Lung (tissue), 12 donors: ENCODE measurements around the gene IFIT3. TPM values are rescaled to one million over a fixed set of nuclear protein-coding genes. Genes with fewer than 3 reads are reported as not detected.

Source experiments
- ATAC-seq: fragments of 200-7000 bp; cut with Tn5 transposase; one replicate; pipeline ENCODE4 v1.9.1; 2020; ENCODE audit warnings: moderate number of reproducible peaks; ENCODE audit not compliant: insufficient read depth, low FRiP score
- DNase-seq, 3 donors: peaks; one replicate each; pipeline ENCODE4 v3.0.0-alpha.2; 2013 to 2017
- H3K27ac ChIP-seq, 2 donors: one replicate each; pipeline ENCODE4 v1.5.1; 2013; ENCODE audit warnings: mild to moderate bottlenecking in 2 of 2, moderate library complexity in 2 of 2, control low read depth in 1 of 2, inconsistent platforms in 1 of 2, low read depth in 1 of 2, low read length in 1 of 2
- H3K27me3 ChIP-seq, 3 donors: one replicate each; pipeline ENCODE4 v1.5.1; 2013; ENCODE audit warnings: low read length in 2 of 3; ENCODE audit not compliant: control insufficient read depth in 3 of 3, insufficient read depth in 3 of 3
- H3K36me3 ChIP-seq, 4 donors: one replicate each; pipeline ENCODE4 v1.5.1; 2013; ENCODE audit warnings: low read length in 4 of 4, mild to moderate bottlenecking in 1 of 4, moderate library complexity in 1 of 4; ENCODE audit not compliant: control insufficient read depth in 4 of 4, insufficient read depth in 4 of 4
- H3K4me1 ChIP-seq, 5 donors: one replicate each; pipeline ENCODE4 v1.5.1; 2013; ENCODE audit warnings: low read length in 5 of 5, mild to moderate bottlenecking in 2 of 5, moderate library complexity in 1 of 5; ENCODE audit not compliant: control insufficient read depth in 5 of 5, insufficient read depth in 5 of 5
- H3K4me3 ChIP-seq: one replicate; pipeline ENCODE4 v1.5.1; 2013; ENCODE audit warnings: mild to moderate bottlenecking, control low read depth, moderate library complexity
- H3K9ac ChIP-seq, 2 donors: one replicate each; pipeline ENCODE4 v1.5.1; 2013; ENCODE audit warnings: low read length in 2 of 2, control low read depth in 1 of 2; ENCODE audit not compliant: insufficient read depth in 1 of 2
- H3K9me3 ChIP-seq, 4 donors: one replicate each; pipeline ENCODE4 v1.5.1; 2013; ENCODE audit warnings: low read length in 3 of 4, mild to moderate bottlenecking in 1 of 4, moderate library complexity in 1 of 4; ENCODE audit not compliant: control insufficient read depth in 4 of 4, insufficient read depth in 3 of 4
- WGBS, 2 donors: extraction: QIAGEN DNeasy Blood & Tissue Kit; methylation state at CpG; one replicate each; pipeline ENCODE4 v1.1.7; 2013; 5-methylcytosine and 5-hydroxymethylcytosine counted together
- polyA plus RNA-seq, 2 donors: library from polyadenylated mRNA; stranded (reverse); fragments of 200-250 nt; gene quantifications; one replicate each; pipeline ENCODE4 v1.2.1, GENCODE V29; 2013
- total RNA-seq, 2 donors: library from RNA; depleted of rRNA in 1 of 2; stranded (reverse); fragments of >200 nt in 1 of 2; gene quantifications; one replicate each; pipeline ENCODE4 v1.2.1, GENCODE V29; 2014 to 2021
- TF ChIP-seq, protein P1 (sequence below): IDR thresholded peaks from 2 replicates; pipeline ENCODE4 v1.5.1; 2012; ENCODE audit warnings: mild to moderate bottlenecking; ENCODE audit errors: control extremely low read depth, extremely low read depth
- donor health status: control.
- donor health status: control.
- donor health status: Bipolar disorder and iron deficiency.
- donor health status: healthy.
- donor health status: DM: yes; HTN: yes; CAD: no.

IFIT3 gene
- total and polyA plus RNA-seq, 4 donors: 12.6 to 47.7 (median 22.3) TPM

DNA sequence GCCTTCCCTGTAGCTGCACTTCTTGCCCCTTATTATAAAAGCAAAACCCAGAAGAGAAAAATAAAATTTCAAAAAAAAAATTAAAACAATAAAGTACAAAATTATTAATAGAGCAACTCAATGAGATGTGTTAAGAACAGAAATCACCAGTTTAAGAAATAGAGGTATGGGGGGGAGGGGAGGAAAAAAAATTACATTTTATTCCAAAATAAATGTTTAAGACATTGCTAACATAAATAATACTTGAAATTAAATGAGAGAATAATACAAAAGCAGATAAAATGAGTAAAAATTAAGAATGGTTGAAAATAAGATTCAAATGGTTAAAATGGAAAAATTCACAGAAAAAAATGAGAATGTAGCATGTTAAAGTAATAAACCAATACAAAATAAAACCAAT is 22.9 kb upstream of the IFIT3 start:
- peaks cover 4 to 14% (median 6%) of the 10 kb centered on the region in 4 donors for H3K36me3 ChIP-seq
- TF ChIP-seq, protein P1, sequence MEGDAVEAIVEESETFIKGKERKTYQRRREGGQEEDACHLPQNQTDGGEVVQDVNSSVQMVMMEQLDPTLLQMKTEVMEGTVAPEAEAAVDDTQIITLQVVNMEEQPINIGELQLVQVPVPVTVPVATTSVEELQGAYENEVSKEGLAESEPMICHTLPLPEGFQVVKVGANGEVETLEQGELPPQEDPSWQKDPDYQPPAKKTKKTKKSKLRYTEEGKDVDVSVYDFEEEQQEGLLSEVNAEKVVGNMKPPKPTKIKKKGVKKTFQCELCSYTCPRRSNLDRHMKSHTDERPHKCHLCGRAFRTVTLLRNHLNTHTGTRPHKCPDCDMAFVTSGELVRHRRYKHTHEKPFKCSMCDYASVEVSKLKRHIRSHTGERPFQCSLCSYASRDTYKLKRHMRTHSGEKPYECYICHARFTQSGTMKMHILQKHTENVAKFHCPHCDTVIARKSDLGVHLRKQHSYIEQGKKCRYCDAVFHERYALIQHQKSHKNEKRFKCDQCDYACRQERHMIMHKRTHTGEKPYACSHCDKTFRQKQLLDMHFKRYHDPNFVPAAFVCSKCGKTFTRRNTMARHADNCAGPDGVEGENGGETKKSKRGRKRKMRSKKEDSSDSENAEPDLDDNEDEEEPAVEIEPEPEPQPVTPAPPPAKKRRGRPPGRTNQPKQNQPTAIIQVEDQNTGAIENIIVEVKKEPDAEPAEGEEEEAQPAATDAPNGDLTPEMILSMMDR: no peak
- no peak overlapping the region for H3K4me3 ChIP-seq
- H3K27me3 ChIP-seq: no peaks in the 10 kb centered on the region
- ATAC-seq: no peak
- H3K27ac ChIP-seq: no peak overlapping the region
- H3K4me1 ChIP-seq: peaks cover 2 to 29% (median 16%) of the 10 kb centered on the region in 5 donors
- H3K9me3 ChIP-seq: no peaks in the 10 kb centered on the region
- H3K9ac ChIP-seq: no peak overlapping the region
- DNase-seq: no peak

DNA sequence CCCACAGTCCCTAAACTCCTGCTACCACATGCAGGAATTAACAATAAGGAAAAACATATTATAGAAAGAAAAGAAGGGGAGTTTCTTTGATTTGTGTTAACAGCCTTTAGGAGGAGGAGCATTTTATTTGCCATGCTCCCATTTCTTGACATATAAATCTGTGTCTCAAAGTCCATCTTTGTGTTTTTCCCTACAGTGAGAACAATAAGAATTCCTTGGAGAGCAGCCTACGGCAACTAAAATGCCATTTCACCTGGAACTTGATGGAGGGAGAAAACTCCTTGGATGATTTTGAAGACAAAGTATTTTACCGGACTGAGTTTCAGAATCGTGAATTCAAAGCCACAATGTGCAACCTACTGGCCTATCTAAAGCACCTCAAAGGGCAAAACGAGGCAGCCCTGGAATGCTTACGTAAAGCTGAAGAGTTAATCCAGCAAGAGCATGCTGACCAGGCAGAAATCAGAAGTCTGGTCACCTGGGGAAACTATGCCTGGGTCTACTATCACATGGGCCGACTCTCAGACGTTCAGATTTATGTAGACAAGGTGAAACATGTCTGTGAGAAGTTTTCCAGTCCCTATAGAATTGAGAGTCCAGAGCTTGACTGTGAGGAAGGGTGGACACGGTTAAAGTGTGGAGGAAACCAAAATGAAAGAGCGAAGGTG is 21.9 kb upstream of the IFIT3 start:
- DNase-seq (no peak), ATAC-seq (no peak)
- 95 to 97% methylated on average over 9 of the region's 9 CpGs for WGBS, 2 donors
- Histone ChIP-seq H3K27me3 (no peaks in the 10 kb centered on the region), H3K4me1 (peaks cover 2 to 28% (median 14%) of the 10 kb centered on the region in 5 donors), H3K9me3 (no peaks in the 10 kb centered on the region), H3K36me3 (peaks cover 4 to 14% (median 6%) of the 10 kb centered on the region in 4 donors), H3K9ac (no peak overlapping the region), H3K27ac (no peak overlapping the region), H3K4me3 (no peak overlapping the region)
- TF ChIP-seq, protein P1: no peak

DNA sequence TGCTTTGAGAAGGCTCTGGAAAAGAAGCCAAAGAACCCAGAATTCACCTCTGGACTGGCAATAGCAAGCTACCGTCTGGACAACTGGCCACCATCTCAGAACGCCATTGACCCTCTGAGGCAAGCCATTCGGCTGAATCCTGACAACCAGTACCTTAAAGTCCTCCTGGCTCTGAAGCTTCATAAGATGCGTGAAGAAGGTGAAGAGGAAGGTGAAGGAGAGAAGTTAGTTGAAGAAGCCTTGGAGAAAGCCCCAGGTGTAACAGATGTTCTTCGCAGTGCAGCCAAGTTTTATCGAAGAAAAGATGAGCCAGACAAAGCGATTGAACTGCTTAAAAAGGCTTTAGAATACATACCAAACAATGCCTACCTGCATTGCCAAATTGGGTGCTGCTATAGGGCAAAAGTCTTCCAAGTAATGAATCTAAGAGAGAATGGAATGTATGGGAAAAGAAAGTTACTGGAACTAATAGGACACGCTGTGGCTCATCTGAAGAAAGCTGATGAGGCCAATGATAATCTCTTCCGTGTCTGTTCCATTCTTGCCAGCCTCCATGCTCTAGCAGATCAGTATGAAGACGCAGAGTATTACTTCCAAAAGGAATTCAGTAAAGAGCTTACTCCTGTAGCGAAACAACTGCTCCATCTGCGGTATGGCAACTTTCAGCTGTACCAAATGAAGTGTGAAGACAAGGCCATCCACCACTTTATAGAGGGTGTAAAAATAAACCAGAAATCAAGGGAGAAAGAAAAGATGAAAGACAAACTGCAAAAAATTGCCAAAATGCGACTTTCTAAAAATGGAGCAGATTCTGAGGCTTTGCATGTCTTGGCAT is 21.1 kb upstream of the IFIT3 start:
- DNase-seq: peak in 1 of 3 donors; percentile 30
- H3K27me3 ChIP-seq: no peaks in the 10 kb centered on the region
- 93 to 96% methylated on average over 13 of the region's 13 CpGs for whole genome bisulfite sequencing, 2 donors
- no peak overlapping the region for H3K27ac ChIP-seq
- no peak for ATAC-seq
- TF ChIP-seq, protein P1: no peak
- H3K36me3 ChIP-seq: peaks cover 4 to 14% (median 6%) of the 10 kb centered on the region in 4 donors
- no peak overlapping the region for H3K9ac ChIP-seq
- H3K9me3 ChIP-seq: no peaks in the 10 kb centered on the region
- no peak overlapping the region for H3K4me3 ChIP-seq
- H3K4me1 ChIP-seq: peaks cover 2 to 21% (median 10%) of the 10 kb centered on the region in 5 donors
